ENCODE results near the gene ZBTB12. TPM values are rescaled to one million over a fixed set of nuclear protein-coding genes. Genes with fewer than 3 reads are reported as not detected.

The ZBTB12 gene
- total and polyA plus RNA-seq, 2 of the 13 experiments (the other 11 are each of a cell fraction or from before 2014, with no cell fraction given), result 4.8 to 6.0 TPM

- TF ChIP-seq TEAD3 (CRISPR knock-in tag; optimal IDR thresholded peaks at IDR 0.05; ENCODE audit: borderline replicate concordance) (peak; percentile 26), CHCHD3 (CRISPR knock-in tag; IDR thresholded peaks at IDR 0.05) (0 out of 2 replicates have a peak, but pooled peaks have one; percentile 23), ZNF609 (CRISPR knock-in tag; IDR thresholded peaks at IDR 0.05; ENCODE audit: borderline replicate concordance) (0 out of 2 replicates have a peak, but pooled peaks have one; percentile 21), SRF (IDR thresholded peaks at IDR 0.05; ENCODE audit: low read depth, low read length) (no peak), PREB (CRISPR knock-in tag; IDR thresholded peaks at IDR 0.05) (0 out of 2 replicates have a peak, but pooled peaks have one; percentile 63), AKAP8 (CRISPR knock-in tag; IDR thresholded peaks at IDR 0.05) (peak; percentile 83; the same call in 1 of the 2 replicates), MAX (IDR thresholded peaks at IDR 0.05) (peak; percentile 55), TBL1XR1 (IDR thresholded peaks at IDR 0.05; ENCODE audit: borderline replicate concordance, low read length, partially characterized antibody) (no peak), ZNF574 (CRISPR knock-in tag; IDR thresholded peaks at IDR 0.05) (peak; percentile 39), PHF8 (CRISPR knock-in tag; IDR thresholded peaks at IDR 0.05) (0 out of 2 replicates have a peak, but pooled peaks have one; percentile 10), DNMT1 (CRISPR knock-in tag; IDR thresholded peaks at IDR 0.05) (peak; percentile 60; the same call in 1 of the 2 replicates), MED1 (CRISPR knock-in tag; IDR thresholded peaks at IDR 0.05) (no peak), IKZF4 (CRISPR knock-in tag; IDR thresholded peaks at IDR 0.05; ENCODE audit: borderline replicate concordance, low read depth, not compliant biosample characterization) (no peak), ZNF556 (CRISPR knock-in tag; IDR thresholded peaks at IDR 0.05; ENCODE audit: borderline replicate concordance) (no peak), MYC (CRISPR knock-in tag; IDR thresholded peaks at IDR 0.05; ENCODE audit: borderline replicate concordance) (peak; percentile 61; the same call in 1 of the 2 replicates), ZSCAN21 (CRISPR knock-in tag; IDR thresholded peaks at IDR 0.05; ENCODE audit: borderline replicate concordance) (0 out of 2 replicates have a peak, but pooled peaks have one; percentile 18), DBP (CRISPR knock-in tag; IDR thresholded peaks at IDR 0.05; ENCODE audit: not compliant biosample characterization) (peak; percentile 57), ZMYM2 (CRISPR knock-in tag; IDR thresholded peaks at IDR 0.05) (no peak), PRPF4 (IDR thresholded peaks at IDR 0.05; ENCODE audit: low read depth, low read length, poor library complexity, severe bottlenecking) (peak; percentile 77), YEATS4 (CRISPR knock-in tag; IDR thresholded peaks at IDR 0.05; ENCODE audit: borderline replicate concordance) (0 out of 2 replicates have a peak, but pooled peaks have one; percentile 37)
Measured at GRCh38 chr6:31900917-31901414, 920 bp downstream of the ZBTB12 start (continued).

Measured in HepG2 (cell line).